GM21528 (cell line): ENCODE results near the gene LSMEM2.
A peak's percentile ranks its signal among the peaks of the same experiment; 100 is the strongest.
"Not testable (repeated sequence)": the region's sequence is repeated elsewhere in the genome, so short reads cannot be mapped to it uniquely, and the experiment has no call there.

Source experiments
- ATAC-seq: cut with Tn5 transposase; IDR thresholded peaks from one replicate; pipeline ENCODE4 v1.9.1; 2021; ENCODE audit warnings: mild to moderate bottlenecking, moderate library complexity; ENCODE audit not compliant: unreplicated experiment, low FRiP score

The LSMEM2 gene

GRCh38 chr3:50275141-50275995 lies 3.5 kb upstream of the LSMEM2 start:
- no peak for ATAC-seq

GRCh38 chr3:50275996-50276761 lies 2.7 kb upstream of the LSMEM2 start:
- no peak for ATAC-seq

- no peak for ATAC-seq
Observed at GRCh38 chr3:50276762-50277101, 2.2 kb upstream of the LSMEM2 start.

GRCh38 chr3:50278123-50278879 lies 586 bp upstream of the LSMEM2 start:
- no peak for ATAC-seq

- ATAC-seq: no peak
Observed at GRCh38 chr3:50279255-50280016, 549 bp downstream of the LSMEM2 start.

- ATAC-seq: not testable (repeated sequence)
Observed at GRCh38 chr3:50284121-50284520, 5.2 kb downstream of the LSMEM2 start.

- no peak for ATAC-seq
Observed at GRCh38 chr3:50286322-50287227, 7.7 kb downstream of the LSMEM2 start.

GRCh38 chr3:50287262-50287661 lies 8.4 kb downstream of the LSMEM2 start:
- no peak for ATAC-seq

GRCh38 chr3:50288387-50289007 lies 9.6 kb downstream of the LSMEM2 start:
- ATAC-seq: no peak

GRCh38 chr3:50289130-50289529 lies 10.2 kb downstream of the LSMEM2 start:
- ATAC-seq: no peak

- ATAC-seq: no peak
Observed at GRCh38 chr3:50290161-50290641, 11.3 kb downstream of the LSMEM2 start.

- peak; percentile 83 for ATAC-seq
Observed at GRCh38 chr3:50292159-50293078, 13.5 kb downstream of the LSMEM2 start, which contains the start of gene IFRD2. TSS of gene IFRD2 (minus strand) at chr3:50292429. CDS start at chr3:50292274, 155 bp downstream.

- no peak for ATAC-seq
Observed at GRCh38 chr3:50293079-50293801, 14.4 kb downstream of the LSMEM2 start.

GRCh38 chr3:50294089-50294488 lies 15.2 kb downstream of the LSMEM2 start:
- ATAC-seq: no peak

GRCh38 chr3:50294492-50295403 lies 15.9 kb downstream of the LSMEM2 start:
- no peak for ATAC-seq
